GM06990 (cell line): ENCODE results near the gene CARTPT.

Experiments used
- DNase-seq: peaks from one replicate; pipeline ENCODE4 v3.0.0-alpha.2; 2011; ENCODE audit not compliant: insufficient read length; ENCODE audit errors: extremely low read depth
- H3K27me3 ChIP-seq: replicated peaks from 2 replicates; pipeline ENCODE4 v1.6.0; 2011; ENCODE audit warnings: low read length; ENCODE audit not compliant: control insufficient read depth, insufficient read depth
- H3K36me3 ChIP-seq: 2 replicates; pipeline ENCODE4 v1.5.1; 2011; ENCODE audit warnings: low read length; ENCODE audit not compliant: control insufficient read depth, insufficient read depth
- H3K4me3 ChIP-seq: replicated peaks from 2 replicates; pipeline ENCODE4 v1.5.1; 2011; ENCODE audit warnings: low read depth, mild to moderate bottlenecking, control low read depth, low read length
- TF ChIP-seq, protein P1 (sequence below): IDR thresholded peaks from 2 replicates; pipeline ENCODE4 v1.5.1; 2011; ENCODE audit warnings: low read length, control low read depth, mild to moderate bottlenecking, inconsistent platforms; ENCODE audit not compliant: insufficient read depth, poor library complexity, severe bottlenecking

The CARTPT gene

DNA sequence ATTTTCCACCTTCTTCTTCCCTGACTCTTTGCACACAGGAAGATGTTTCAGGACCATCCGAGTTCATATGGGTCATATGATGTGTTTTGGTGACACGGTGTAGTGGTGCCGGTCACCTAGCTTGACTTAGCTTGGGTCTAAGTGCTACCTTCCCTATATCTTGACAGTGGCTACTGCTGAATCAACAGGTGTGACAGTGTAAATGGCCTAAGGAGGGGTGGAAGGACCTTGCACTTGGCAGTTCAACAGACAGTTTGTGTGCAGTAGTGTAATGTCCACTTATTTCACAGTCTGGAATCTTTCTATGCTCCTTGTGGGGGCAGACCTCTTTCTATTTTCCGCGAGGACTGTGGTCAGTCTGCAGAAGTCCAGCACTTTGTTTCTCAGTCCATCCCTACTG, 43.8 kb downstream of the CARTPT start:
- Histone ChIP-seq H3K4me3 (no peak overlapping the region), H3K27me3 (no peaks in the 10 kb centered on the region), H3K36me3 (no peaks in the 10 kb centered on the region)
- TF ChIP-seq, protein P1, sequence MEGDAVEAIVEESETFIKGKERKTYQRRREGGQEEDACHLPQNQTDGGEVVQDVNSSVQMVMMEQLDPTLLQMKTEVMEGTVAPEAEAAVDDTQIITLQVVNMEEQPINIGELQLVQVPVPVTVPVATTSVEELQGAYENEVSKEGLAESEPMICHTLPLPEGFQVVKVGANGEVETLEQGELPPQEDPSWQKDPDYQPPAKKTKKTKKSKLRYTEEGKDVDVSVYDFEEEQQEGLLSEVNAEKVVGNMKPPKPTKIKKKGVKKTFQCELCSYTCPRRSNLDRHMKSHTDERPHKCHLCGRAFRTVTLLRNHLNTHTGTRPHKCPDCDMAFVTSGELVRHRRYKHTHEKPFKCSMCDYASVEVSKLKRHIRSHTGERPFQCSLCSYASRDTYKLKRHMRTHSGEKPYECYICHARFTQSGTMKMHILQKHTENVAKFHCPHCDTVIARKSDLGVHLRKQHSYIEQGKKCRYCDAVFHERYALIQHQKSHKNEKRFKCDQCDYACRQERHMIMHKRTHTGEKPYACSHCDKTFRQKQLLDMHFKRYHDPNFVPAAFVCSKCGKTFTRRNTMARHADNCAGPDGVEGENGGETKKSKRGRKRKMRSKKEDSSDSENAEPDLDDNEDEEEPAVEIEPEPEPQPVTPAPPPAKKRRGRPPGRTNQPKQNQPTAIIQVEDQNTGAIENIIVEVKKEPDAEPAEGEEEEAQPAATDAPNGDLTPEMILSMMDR = no peak
- DNase-seq = no peak

DNA sequence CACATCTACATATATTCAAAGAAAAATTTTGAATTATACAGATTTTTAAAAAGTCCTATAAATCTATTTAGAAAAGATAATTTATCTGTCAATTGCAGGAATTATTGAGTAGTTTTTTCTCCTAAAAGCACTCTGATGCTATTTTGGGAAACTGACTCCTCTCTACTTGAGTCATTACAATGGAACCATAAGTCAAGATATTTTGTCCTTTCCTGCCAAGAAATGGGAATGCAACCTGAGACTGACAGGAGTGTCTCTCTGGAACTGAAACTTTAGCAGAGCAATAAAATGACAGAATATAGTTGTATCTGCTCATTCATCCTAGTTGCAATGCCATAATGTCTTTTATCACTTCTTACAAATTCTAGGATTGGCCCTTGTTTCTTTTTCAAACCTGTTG, 48.6 kb downstream of the CARTPT start:
- TF ChIP-seq, protein P1 = no peak
- Histone ChIP-seq H3K27me3 (no peaks in the 10 kb centered on the region), H3K4me3 (no peak overlapping the region), H3K36me3 (no peaks in the 10 kb centered on the region)
- DNase-seq = no peak

DNA sequence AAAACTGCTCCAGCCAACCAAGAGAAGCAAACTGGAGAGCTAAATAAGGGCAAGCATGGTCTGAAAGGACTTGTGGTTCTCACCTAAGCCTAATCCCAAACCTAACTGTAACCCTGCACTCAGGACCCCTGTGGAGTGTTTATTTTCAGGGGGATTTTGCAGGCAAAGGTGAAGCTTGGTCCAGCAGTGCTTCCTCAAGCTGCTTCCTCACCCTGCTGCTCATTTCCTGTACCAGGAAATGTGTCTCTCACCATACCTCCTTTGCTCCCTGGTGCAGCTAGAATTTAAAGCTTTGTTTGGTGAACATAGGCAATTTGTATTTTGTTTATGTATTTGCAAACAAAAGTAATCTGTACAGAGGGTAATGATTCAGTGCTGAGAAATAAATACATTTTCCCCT, 50.2 kb downstream of the CARTPT start:
- Histone ChIP-seq H3K4me3 (no peak overlapping the region), H3K36me3 (no peaks in the 10 kb centered on the region), H3K27me3 (no peaks in the 10 kb centered on the region)
- DNase-seq = no peak
- TF ChIP-seq, protein P1 = no peak

DNA sequence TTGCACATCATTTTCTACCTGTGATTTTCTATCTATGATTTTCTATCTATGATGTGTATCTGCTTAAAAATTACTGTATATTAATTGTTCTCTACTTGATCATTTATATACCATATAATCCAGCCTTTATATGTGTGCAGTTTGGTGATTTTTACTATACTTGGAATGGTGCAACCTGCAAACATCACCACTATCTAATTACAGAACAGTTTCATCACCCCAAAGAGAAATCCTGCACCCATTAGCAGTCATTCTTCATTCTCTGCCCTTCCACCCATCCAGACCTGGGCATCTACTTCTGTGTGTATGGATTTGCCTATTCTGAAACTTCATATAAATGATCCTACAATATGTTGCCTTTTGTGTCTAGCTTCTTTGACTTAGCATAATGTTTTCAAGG, 51.3 kb downstream of the CARTPT start:
- no peak overlapping the region for H3K4me3 ChIP-seq
- no peak for DNase-seq
- TF ChIP-seq, protein P1 = no peak
- no peaks in the 10 kb centered on the region for H3K36me3 ChIP-seq
- no peaks in the 10 kb centered on the region for H3K27me3 ChIP-seq
